ENCODE measurements around the gene CSRP3.
A peak's percentile ranks its signal among the peaks of the same experiment; 100 is the strongest.

Gene CSRP3

GRCh38 chr11:19201737-19202605 lies at the start of gene CSRP3:
CSRP3 (minus strand) TSS chr11:19201983; CDS start chr11:19192448, 9,535 bp downstream.
- no peak for DNase-seq (ENCODE audit: low spot score)

GRCh38 chr11:19251577-19251976 lies 49.8 kb upstream of the CSRP3 start:
- no peak for DNase-seq (ENCODE audit: low spot score)

DNA sequence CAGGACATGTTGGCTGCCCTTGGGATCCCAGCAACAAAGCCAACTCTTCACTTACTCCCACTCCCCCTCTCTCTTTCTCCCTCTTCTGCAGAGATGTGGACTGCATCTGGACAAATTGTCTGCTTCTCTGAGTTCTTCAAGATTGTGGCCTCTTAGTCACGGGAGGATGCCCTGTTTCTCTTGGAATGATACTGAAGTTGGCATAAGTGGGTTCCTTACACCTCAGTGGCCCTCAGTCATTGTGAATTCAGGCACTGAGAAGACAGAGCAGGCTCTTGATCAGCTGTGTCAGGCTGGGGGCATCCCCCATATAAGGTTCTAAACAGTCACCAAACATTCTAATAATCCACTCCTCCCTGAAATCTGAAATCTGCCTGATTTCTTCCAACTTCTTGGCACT lies 45.0 kb upstream of the CSRP3 start:
- no peak for DNase-seq (ENCODE audit: low spot score)

DNA sequence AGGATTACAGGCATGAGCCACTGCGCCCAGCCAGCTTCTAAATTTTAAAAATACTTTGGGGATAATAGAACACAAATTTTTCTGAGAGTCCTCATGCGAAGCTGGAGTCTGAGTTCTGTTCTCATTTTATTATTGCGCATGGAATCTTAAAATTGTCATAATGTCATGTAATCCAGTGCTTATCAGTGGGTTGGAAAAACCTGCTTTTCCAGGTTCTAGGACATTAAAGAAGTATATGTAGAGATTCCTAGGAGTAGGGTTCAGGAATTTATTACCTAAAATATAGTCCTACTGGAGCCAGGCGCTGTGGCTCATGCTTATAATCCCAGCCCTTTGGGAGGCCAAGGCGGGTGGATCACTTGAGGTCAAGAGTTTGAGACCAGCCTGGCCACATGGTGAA lies 43.6 kb upstream of the CSRP3 start:
- DNase-seq (ENCODE audit: low spot score), result no peak

DNA sequence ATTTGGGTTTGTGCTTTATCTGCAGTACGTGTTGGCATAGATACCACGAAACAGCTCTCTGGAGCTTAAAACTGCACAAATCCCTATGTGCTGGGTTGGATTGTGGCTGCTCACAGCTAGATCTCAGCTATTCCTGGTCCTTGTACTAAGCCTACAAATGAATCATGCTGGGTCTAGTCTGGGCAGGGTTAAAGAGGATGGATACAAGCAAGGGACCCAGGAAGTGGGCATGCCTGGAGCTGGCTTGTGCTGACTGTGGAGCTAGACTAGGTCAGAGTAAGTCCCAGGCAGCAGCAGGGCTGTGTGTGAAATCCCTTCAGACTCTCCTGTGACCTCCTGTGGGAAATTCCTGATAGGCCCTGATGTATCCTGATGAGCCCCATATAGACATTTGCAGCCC lies 42.8 kb upstream of the CSRP3 start:
- DNase-seq (ENCODE audit: low spot score), result no peak

DNA sequence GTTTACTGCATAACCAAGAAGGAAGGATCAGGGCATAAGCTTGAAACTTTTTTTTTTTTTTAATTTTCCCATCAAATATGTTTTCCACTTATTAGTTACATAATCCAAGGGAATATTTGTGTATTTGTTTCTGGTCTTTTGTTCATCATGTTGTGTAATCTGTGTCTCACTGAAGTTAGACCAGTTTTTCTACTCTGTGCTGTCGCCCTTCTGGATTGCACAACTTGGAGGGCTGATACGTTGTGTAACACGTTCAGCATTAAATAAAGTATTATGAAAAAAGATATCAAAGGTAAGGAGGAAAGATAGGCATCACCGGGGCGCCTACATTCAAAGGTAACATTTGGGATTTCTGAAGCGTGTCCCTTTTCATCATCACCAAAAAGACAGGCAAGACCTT lies 42.3 kb upstream of the CSRP3 start:
- no peak for DNase-seq (ENCODE audit: low spot score)

DNA sequence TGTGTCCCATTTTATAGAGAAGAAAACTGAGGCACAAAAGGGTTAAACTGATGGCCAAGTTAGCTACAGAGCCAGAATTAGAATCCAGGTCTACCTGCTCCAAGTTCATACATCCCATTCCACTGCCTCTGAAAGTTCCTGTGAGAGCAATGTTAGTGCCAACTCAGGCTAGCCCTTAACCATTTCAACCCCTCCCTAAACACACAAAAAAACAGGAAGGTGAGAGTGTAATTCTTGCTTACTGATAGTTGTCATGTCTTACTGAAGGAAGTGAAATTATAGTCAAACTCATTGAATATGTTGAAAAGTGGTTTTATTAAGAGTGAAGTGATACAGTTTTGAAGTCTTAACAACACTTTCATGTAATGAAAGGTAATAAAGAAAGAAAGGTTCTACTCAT lies 41.8 kb upstream of the CSRP3 start:
- DNase-seq (ENCODE audit: low spot score), result no peak

DNA sequence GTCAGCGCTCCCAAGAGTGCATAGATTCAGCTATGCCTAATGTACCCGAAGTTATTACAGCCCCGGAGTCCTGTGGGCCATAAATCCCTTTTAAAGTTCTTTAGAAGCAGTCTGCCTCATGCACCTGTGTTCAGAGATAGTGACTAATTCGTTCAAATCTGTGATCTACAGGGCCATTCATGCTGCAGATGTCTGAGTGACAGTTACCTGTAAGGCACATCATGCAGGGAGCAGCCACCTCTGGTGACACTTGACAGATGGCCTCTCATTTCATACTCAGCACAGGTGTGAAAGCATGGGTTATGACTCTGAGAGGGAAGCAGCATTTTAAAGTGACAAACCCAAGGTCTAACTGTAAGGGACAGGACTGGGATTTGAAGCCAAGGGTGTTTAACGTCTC lies 41.4 kb upstream of the CSRP3 start:
- peak; percentile 17 for DNase-seq (ENCODE audit: low spot score)

DNA sequence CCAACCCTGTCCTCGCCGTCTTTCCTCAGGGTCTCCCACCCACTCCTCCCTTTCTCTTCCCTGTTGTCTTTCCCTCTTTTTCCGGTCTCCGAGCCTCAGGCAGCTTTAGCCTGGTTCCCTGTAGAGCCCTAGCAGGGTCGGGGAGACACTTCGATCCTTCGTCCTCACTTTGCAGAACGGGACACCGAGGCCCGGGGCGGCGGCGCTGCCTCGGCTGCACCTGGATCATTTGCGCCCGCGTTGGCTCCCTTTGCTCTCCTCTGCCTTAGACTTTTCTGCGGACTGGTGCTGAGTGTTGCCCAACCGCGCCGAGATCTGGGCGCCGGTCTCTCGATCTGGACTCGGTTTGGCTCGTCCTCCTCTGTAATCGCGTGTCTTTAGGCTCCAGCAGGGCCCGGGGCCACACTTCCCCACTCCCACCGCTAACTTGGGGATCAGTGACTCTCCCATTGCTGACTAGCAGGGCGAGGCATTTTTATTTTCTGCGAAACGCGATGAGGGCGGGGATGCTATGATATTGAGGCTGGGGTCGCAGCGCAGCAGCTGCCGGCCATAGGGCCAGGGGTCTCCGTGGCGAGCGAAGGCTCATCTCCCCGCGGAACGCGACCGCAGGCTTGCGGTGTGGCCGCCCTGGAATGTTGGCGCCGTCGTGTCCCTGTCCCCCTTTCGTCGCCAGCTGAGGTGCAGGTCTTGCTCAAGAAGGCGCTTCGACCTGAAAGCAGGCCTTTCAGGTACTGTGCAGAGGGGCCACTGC lies 40.6 kb upstream of the CSRP3 start:
- DNase-seq (ENCODE audit: low spot score), result peak; percentile 21

DNA sequence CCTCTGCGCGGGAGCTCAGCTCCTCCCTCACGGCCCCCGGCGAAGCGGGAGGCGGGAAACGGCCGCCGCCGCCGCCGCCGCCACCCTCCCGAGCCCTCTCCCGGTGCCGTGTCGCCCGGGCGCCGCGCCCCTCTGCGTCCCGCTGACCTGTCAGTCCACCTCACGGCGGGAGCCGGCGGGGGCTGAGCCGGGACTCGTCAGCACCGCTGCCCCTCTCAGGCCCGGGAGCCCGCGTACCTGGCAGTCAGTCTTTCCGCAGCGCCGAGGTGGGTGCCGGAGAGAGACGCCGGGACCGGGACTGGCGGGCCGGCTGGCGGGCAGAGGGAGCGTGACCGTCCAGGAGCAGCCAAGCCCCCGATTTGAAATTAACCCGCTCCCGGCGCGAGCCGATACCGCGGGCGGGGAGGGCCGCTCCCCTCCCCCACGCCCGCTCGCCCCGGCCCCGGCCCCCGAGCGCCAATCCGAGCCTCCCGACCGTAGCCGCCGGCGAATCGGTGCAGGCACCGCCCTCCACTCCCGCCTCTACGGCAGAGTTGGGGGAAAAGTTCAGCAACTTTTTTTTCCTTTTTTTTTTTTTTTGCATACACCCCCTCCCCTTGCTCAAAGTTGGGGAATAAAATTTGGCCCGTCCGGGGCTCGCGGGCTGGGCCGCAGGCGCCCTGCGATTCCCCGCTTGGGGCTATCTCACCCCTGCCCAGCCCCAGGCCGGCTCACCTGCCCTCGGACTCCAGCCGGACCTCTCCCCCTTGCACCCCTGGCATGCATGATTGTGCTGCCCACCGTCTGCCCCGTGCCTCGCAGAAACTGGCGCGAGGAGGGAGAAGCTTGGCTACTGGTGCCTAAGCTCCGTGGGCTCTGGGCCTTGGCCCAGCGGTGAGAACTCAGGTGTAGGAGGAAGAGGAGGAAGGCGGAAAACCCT lies 39.7 kb upstream of the CSRP3 start:
- peak; percentile 85 for DNase-seq (ENCODE audit: low spot score)

GRCh38 chr11:19240420-19241259 lies 38.9 kb upstream of the CSRP3 start, which contains the start of gene E2F8:
E2F8 (minus strand) TSS chr11:19240945; CDS start chr11:19240121, 824 bp downstream.
- peak; percentile 98 for DNase-seq (ENCODE audit: low spot score)

- DNase-seq (ENCODE audit: low spot score), result no peak
Measured at GRCh38 chr11:19239039-19239438, 37.3 kb upstream of the CSRP3 start.

GRCh38 chr11:19237813-19238212 lies 36.0 kb upstream of the CSRP3 start:
- DNase-seq (ENCODE audit: low spot score), result no peak

DNA sequence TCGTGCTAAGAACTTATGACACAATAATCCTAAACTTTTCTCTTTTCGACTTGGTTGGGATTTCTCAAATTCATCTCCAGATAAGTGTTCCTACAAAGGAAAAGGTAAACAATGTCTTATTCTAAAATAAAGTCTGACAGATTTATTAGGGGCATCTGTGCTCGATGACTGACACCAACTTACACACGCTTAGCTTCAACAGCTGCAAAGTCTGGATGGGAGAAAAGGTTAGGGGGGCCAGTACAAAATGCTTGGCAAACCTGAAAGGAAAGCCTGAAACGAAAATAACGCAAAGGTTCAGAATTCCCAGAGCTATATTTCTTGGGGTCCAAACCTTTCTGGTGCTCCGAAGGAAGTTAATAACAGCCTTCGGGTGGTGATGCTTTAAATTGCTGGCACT lies 35.6 kb upstream of the CSRP3 start:
- no peak for DNase-seq (ENCODE audit: low spot score)

- no peak for DNase-seq (ENCODE audit: low spot score)
Measured at GRCh38 chr11:19234231-19234817, 32.5 kb upstream of the CSRP3 start.

DNA sequence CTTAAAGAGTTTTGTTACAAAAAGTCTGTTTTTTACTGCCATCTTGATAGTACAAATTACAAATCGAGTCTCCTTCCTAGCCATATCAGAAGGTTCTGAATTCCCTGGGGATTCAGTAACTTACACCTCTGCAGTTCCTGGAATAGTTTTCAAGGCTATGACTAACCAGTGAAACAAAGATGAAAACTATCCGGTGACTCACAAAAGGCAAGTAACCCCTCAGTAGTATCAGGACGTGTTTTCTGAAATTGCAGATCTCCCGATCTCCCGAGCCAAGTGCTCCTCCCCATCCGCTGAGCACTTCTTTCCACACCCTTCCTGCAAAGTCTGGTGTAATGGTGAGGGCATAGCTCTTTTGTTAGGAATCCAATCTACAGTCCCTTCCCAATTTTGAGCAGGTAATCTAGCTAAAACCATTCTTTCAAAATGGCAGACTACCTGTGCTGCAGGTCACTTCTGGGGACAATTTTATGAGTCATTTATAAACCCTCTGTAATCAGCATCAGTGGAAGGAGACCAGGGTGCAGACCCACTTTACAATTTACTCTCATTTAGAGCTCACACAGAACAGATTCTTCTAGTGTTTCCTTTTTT lies 31.2 kb upstream of the CSRP3 start:
- DNase-seq (ENCODE audit: low spot score), result no peak

DNA sequence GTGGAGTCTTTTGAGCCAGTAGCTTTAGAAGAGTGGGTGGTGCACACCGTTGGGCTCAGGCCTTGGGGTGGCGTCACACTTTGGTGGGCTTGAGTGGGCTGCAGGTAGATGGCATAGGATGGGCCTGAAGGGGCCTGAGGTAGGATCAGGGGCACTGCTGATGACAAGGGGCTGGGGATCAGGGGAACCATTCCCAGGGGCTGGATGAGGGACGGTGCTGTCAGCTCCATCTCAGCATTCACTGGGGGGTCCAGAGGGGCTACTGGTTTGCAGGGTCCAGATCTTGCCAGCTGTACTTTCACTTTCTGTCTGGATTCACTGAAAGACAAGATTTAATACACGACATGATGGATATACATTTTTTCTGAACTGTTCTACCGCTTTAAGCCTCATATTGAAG lies 27.9 kb upstream of the CSRP3 start:
- no peak for DNase-seq (ENCODE audit: low spot score)

- no peak for DNase-seq (ENCODE audit: low spot score)
Measured at GRCh38 chr11:19228968-19229367, 27.2 kb upstream of the CSRP3 start.

- DNase-seq (ENCODE audit: low spot score), result no peak
Measured at GRCh38 chr11:19226378-19227195, 24.8 kb upstream of the CSRP3 start.

DNA sequence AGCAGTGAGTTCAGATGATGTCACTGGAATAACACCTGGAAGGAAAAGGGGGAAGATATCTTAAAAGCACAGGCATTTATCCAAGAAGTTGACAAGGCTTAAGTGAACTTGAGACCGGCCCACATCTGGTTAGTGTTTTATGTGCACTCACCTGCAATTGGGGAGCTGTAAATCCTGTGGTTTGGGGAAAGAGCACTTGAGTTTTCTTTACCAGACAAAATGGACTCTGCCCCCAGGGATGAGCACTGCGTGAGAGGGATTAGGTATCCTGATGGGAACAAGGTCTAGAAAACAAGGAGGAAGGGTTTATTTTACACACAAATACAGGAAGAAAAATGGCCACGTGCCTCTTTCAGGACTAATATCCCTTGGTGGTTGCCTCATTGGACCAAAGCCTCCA lies 23.8 kb upstream of the CSRP3 start:
- no peak for DNase-seq (ENCODE audit: low spot score)
